Fibroblast of pulmonary artery (primary cell): ENCODE measurements around the gene SCPEP1.

Experiments used
- DNase-seq: peaks from one replicate; pipeline ENCODE4 v3.0.0-alpha.2; 2010; ENCODE audit warnings: low read depth
- H3K4me3 ChIP-seq: replicated peaks from 2 replicates; pipeline ENCODE4 v1.5.1; 2011; ENCODE audit warnings: low read depth, mild to moderate bottlenecking, control low read depth, low read length, moderate library complexity
- TF ChIP-seq, protein P1 (sequence below): IDR thresholded peaks from 2 replicates; pipeline ENCODE4 v1.5.1; 2011; ENCODE audit warnings: mild to moderate bottlenecking, control low read depth, low read length, inconsistent platforms; ENCODE audit errors: missing control alignments

Gene SCPEP1

DNA sequence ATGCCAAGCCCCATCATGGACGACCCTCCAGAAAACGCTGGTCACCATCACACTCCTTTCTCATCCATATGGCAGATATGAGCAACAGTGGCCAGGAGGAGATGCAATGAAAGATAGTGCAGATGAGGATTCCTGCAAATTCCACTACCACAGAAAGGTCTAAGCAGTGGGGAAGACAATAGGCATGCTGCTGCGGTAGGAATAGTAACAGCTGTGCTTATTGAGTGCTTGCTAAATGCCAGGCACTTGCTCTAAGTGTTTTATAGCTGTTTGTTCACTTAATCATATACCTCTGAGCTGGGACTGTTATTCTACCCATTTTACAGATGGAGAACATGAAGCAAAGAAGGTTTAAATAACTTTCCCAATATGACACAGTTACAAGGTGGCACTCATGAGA lies 60.6 kb downstream of the SCPEP1 start:
- DNase-seq, result no peak
- TF ChIP-seq, protein P1, sequence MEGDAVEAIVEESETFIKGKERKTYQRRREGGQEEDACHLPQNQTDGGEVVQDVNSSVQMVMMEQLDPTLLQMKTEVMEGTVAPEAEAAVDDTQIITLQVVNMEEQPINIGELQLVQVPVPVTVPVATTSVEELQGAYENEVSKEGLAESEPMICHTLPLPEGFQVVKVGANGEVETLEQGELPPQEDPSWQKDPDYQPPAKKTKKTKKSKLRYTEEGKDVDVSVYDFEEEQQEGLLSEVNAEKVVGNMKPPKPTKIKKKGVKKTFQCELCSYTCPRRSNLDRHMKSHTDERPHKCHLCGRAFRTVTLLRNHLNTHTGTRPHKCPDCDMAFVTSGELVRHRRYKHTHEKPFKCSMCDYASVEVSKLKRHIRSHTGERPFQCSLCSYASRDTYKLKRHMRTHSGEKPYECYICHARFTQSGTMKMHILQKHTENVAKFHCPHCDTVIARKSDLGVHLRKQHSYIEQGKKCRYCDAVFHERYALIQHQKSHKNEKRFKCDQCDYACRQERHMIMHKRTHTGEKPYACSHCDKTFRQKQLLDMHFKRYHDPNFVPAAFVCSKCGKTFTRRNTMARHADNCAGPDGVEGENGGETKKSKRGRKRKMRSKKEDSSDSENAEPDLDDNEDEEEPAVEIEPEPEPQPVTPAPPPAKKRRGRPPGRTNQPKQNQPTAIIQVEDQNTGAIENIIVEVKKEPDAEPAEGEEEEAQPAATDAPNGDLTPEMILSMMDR, result no peak
- H3K4me3 ChIP-seq, result no peak overlapping the region

DNA sequence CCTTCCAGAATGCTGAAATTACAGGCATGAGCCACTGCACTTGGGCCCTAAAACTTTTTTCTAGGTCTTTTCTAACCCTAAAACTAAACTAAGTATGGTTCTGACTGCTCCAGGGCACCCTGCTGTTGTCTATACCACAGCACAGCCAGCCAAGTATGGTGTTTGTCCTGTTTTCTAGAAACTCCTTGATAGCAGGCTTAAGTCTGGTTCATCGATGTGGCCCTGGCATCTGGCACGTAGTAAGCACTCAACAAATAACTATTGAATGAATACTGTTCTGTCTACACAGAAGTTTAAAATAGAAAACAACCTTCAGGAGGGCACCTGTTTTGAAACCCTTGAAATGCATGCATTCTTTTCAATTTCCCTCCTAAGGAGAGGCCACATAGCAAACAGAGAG lies 62.6 kb downstream of the SCPEP1 start:
- TF ChIP-seq, protein P1, result no peak
- no peak overlapping the region for H3K4me3 ChIP-seq
- no peak for DNase-seq

DNA sequence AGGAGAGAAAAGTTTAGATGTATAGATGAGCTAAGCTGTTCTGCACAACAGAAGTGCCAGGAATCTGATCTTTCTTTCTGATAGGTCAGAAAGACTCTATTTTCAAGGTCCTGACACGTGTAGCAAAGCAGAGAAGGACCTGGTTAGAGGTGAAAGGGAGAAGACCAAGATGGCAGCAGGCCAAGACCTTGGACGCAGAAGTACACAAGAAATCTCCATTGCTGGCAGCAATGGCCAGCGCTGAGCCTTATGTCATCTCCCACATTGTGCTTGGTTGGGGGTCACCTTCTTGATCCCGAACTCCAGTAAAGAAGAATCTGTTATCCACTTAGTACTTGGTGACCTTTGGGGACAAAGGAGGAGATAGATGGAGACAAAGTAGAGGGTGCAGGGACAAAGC lies 65.3 kb downstream of the SCPEP1 start:
- H3K4me3 ChIP-seq, result no peak overlapping the region
- no peak for DNase-seq

DNA sequence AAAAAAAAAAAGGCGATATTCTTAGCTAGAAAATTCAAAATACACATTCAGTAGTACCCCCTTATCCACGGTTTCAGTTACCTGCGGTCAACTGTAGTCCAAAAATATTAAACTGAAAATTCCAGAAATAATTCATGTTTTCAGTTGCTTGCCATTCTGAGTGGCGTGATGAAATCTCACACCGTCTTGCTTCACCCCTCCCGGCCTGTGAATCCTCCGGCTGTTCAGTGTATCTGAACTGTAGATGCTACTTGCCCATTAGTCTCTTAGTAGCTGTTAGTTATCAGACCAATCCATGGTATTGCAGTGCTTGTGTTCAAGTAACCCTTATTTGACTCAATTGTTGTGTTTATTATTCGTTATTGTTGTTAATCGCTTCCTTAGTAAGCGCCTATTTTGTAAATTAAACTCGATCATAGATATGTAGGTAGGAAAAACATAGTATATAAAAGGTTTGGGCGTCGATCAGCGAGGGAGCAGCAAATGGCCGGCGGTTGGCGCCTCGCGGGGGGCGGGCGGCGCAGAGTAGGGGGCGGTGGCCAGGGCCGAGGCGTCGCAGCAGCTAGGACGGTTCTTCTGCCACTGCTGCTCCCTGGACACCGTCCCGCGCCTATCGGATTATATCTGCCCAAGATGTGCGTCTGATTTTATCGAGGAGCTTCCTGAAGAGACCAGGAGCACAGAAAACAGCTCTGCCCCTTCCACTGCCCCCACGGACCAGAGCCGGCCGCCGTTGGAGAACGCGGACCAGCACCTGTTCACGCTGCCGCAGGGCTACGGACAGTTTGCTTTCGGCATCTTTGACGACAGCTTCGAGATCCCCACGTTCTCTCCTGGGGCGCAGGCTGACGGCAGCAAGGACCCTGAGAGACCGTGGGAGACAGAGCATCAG lies 67.3 kb downstream of the SCPEP1 start:
- TF ChIP-seq, protein P1, result no peak
- DNase-seq, result no peak
- no peak overlapping the region for H3K4me3 ChIP-seq

More for the DNA sequence above, 65.3 kb downstream of the SCPEP1 start:
- TF ChIP-seq, protein P1, result no peak

DNA sequence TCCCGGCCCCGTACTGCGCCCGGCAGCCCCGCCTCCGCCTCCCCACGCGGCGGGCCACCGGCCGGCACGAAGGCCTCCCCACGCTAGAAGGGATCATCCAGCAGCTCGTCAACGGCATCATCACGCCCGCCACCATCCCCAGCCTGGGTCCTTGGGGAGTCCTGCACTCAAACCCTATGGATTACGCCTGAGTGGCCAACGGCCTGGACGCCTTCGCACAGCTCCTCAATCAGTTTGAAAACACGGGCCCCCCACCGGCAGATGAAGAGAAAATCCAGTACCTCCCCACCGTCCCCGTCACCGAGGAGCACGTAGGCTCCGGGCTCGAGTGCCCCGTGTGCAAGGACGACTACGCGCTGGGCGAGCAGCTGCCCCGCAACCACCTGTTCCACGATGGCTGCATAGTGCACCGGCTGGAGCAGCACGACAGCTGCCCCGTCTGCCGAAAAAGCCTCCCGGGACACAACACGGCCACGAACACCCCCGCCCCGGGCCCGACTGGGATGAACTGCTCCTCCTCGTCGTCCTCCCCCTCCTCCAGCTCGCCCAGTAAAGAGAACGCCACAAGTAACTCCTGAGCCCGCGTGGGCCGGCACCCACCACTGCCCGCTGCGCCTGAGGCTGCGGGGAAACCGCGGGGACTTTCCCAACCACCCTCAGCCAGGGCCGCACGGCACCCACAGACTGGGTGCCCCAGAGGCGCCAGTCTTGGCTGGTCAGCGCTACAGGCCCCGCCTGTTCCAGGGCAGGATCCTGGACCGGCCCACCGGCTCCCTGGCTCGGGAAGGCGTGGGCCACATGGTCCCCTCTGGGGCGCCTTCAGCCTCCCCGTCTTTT lies 68.2 kb downstream of the SCPEP1 start:
- TF ChIP-seq, protein P1, result no peak
- DNase-seq, result no peak
- no peak overlapping the region for H3K4me3 ChIP-seq

DNA sequence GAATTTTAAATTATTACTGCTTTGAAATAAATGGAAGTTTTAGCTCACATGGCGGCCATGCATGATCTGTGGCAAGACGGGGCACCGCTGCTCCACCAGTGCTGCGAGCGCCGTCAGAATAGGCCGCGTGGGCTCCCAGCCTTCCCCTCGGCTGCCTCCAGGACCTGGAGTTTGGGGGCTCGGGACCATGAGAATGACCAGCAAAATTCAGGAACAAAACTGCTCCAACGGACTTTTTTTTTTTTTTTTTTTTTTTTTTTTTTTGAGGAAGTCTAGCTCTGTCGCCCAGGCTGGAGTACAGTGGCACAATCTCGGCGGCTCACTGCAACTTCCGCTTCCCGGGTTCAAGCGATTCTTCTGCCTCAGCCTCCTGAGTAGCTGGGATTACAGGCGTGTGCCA lies 68.8 kb downstream of the SCPEP1 start:
- TF ChIP-seq, protein P1, result no peak
- no peak for DNase-seq
- H3K4me3 ChIP-seq, result no peak overlapping the region
